Skeletal muscle tissue (tissue), 4 donors: ENCODE measurements around the gene TMEM271. TPM values are rescaled to one million over a fixed set of nuclear protein-coding genes. Genes with fewer than 3 reads are reported as not detected.

ENCODE experiments used
- H3K27ac ChIP-seq: one replicate; pipeline ENCODE4 v1.7.0; 2013; ENCODE audit warnings: mild to moderate bottlenecking, low read depth, low read length, inconsistent platforms
- H3K27me3 ChIP-seq, 3 donors: one replicate each; pipeline ENCODE4 v1.7.0; 2013; ENCODE audit warnings: low read length in 3 of 3; ENCODE audit not compliant: control insufficient read depth in 3 of 3, insufficient read depth in 3 of 3
- H3K36me3 ChIP-seq, 3 donors: one replicate each; pipeline ENCODE4 v1.7.0; 2013; ENCODE audit warnings: low read length in 3 of 3; ENCODE audit not compliant: control insufficient read depth in 3 of 3, insufficient read depth in 3 of 3
- H3K4me1 ChIP-seq, 3 donors: one replicate each; pipeline ENCODE4 v1.7.0; 2013; ENCODE audit warnings: low read length in 3 of 3, mild to moderate bottlenecking in 3 of 3; ENCODE audit not compliant: control insufficient read depth in 3 of 3, insufficient read depth in 3 of 3
- H3K4me3 ChIP-seq, 3 donors: one replicate each; pipeline ENCODE4 v1.7.0; 2013; ENCODE audit warnings: low read length in 3 of 3
- H3K9ac ChIP-seq, 3 donors: one replicate each; pipeline ENCODE4 v1.7.0; 2013; ENCODE audit warnings: low read length in 3 of 3, mild to moderate bottlenecking in 3 of 3, moderate library complexity in 2 of 3, low read depth in 1 of 3
- H3K9me3 ChIP-seq, 3 donors: one replicate each; pipeline ENCODE4 v1.7.0; 2013; ENCODE audit warnings: low read length in 3 of 3; ENCODE audit not compliant: control insufficient read depth in 3 of 3
- total RNA-seq: library from RNA; depleted of rRNA; stranded (reverse); fragments of >200 nt; gene quantifications from one replicate; pipeline ENCODE4 v1.2.3, GENCODE V29; 2014
- donor health status: Osteomylitis.

The TMEM271 gene
- total RNA-seq, 1 donor from 2014 or later: not detected

GRCh38 chr4:526971-527460 lies 49.1 kb downstream of the TMEM271 start:
- Histone ChIP-seq H3K36me3 (peaks cover 59 to 75% (median 72%) of the 10 kb centered on the region in 3 donors), H3K4me3 (no peak overlapping the region), H3K4me1 (peaks cover 2 to 6% (median 4%) of the 10 kb centered on the region in 3 donors), H3K27me3 (no peaks in the 10 kb centered on the region), H3K27ac (no peak overlapping the region), H3K9ac (no peak overlapping the region), H3K9me3 (no peaks in the 10 kb centered on the region)

DNA sequence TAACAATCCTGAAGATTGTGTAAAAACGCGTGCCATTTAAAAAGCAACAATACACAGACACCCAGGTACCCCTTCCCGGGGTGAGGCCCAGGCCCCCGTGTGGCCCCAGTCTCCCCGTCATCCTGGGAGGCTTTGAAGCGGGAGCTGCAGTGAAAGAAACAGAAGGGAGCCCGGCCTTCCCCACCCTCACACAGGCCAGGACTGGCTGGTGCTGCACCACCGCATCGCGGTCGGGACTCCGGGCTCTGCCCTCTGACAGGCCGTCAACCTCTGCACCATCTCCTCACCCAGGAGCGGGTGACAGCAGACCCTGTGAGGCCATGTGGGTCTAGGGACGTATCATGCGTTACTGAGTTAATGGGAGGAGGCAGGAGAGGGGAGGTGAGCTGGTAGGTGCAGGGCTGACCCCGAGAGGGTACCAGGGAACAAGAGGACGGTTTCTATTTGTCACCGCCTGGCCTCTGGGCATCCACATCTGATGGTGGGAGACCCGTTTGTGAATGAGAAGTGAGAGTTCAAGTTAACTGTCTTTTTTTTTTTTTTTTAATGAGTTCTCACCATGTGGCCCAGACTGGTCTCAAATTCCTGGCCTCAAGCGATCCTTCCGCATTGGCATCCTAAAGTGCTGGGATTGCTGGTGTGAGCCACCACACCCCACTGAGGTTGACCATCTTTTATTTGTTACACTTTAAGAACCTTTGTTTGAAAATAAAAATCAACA lies 49.7 kb downstream of the TMEM271 start:
- H3K27ac ChIP-seq: no peak overlapping the region
- peaks cover 2 to 6% (median 4%) of the 10 kb centered on the region in 3 donors for H3K4me1 ChIP-seq
- no peak overlapping the region for H3K4me3 ChIP-seq
- no peaks in the 10 kb centered on the region for H3K9me3 ChIP-seq
- no peak overlapping the region for H3K9ac ChIP-seq
- peaks cover 59 to 75% (median 75%) of the 10 kb centered on the region in 3 donors for H3K36me3 ChIP-seq
- H3K27me3 ChIP-seq: no peaks in the 10 kb centered on the region

DNA sequence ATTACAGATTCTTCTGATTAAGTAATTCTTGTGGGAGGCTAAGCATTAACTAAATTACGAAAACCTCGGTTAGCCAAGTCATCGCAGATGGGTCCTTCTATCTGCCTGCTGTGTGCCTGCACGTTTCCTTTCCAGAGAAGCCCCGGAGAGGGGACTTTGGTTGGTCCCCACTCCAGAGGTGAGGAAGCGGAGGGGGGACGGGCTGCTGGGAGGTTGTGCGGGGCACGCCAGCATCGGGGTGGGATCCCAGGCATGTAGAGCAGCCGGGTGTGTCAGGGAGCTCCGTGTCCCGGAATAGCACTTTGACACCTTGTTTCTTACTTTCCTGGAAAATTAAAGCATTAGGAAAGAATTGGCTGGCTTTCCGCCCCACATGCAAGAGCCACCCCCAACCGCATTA lies 50.4 kb downstream of the TMEM271 start:
- H3K9ac ChIP-seq: no peak overlapping the region
- peaks cover 55 to 74% (median 73%) of the 10 kb centered on the region in 3 donors for H3K36me3 ChIP-seq
- no peak overlapping the region for H3K27ac ChIP-seq
- H3K27me3 ChIP-seq: no peaks in the 10 kb centered on the region
- H3K4me3 ChIP-seq: no peak overlapping the region
- H3K9me3 ChIP-seq: no peaks in the 10 kb centered on the region
- H3K4me1 ChIP-seq: peaks cover 2 to 6% (median 4%) of the 10 kb centered on the region in 3 donors

DNA sequence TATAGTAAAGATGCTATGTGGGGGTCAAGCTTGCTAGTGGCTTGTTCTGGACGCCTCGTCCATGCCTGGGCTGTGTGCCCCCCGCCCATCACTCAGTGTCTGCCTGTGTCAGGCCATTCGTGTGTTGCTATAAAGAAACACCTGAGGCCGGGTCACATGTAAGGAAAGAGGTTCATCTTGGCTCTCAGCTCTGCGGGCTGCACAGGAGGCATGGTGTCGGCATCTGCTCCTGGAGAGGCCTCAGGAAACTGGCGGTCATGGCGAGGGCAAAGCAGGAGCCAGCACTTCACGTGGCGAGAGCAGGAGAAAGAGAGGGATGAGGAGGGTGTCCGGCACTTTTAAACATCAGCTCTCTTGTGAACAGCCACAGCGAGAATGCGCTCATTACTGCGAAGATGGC lies 51.9 kb downstream of the TMEM271 start:
- Histone ChIP-seq H3K27me3 (no peaks in the 10 kb centered on the region), H3K4me1 (peaks cover 2 to 6% (median 4%) of the 10 kb centered on the region in 3 donors), H3K9me3 (no peaks in the 10 kb centered on the region), H3K4me3 (no peak overlapping the region), H3K36me3 (peaks cover 53 to 72% (median 71%) of the 10 kb centered on the region in 3 donors), H3K27ac (no peak overlapping the region), H3K9ac (no peak overlapping the region)

Other genes starting within 250 kb of the TMEM271 start
- 15.7 TPM for gene ZNF141, start 238.5 kb downstream of the TMEM271 start, total RNA-seq
- gene ZNF721, start 77.1 kb downstream of the TMEM271 start, total RNA-seq: 8.4 TPM
- 27.1 TPM for gene PIGG, start 77.1 kb downstream of the TMEM271 start, total RNA-seq
- 8.9 TPM for gene PDE6B, start 49.3 kb upstream of the TMEM271 start, total RNA-seq
- 220 TPM for gene ATP5ME, start 98.0 kb upstream of the TMEM271 start, total RNA-seq
- gene MYL5, start 98.2 kb upstream of the TMEM271 start, total RNA-seq: 978 TPM
- 4.2 TPM for gene SLC49A3, start 112.9 kb upstream of the TMEM271 start, total RNA-seq
- 23.0 TPM for gene PCGF3, start 129.5 kb upstream of the TMEM271 start, total RNA-seq
- gene CPLX1, start 249.8 kb upstream of the TMEM271 start, total RNA-seq: not detected